Smooth muscle cell (in vitro differentiated cells): ENCODE data around the gene TLCD4. TPM values are rescaled to one million over a fixed set of nuclear protein-coding genes. Genes with fewer than 3 reads are reported as not detected.

Experiments used
- DNase-seq: peaks from one replicate; lab custom pipeline; 2025; ENCODE audit not compliant: unreplicated experiment; lab: John Stamatoyannopoulos, UW
- H2AFZ ChIP-seq: fragments of 200-600 bp; sonication (generic); 2 replicates; pipeline ENCODE4 v1.6.0; 2016; ENCODE audit warnings: antibody characterized with exemption, low read depth, mild to moderate bottlenecking
- H3F3A ChIP-seq: fragments of 200-600 bp; sonication (generic); 2 replicates; pipeline ENCODE4 v1.6.0; 2017; ENCODE audit warnings: antibody characterized with exemption, low read depth
- H3K27ac ChIP-seq: fragments of 200-600 bp; sonication (generic); 2 replicates; pipeline ENCODE4 v1.5.1; 2016; ENCODE audit warnings: low read depth, mild to moderate bottlenecking
- H3K27me3 ChIP-seq: fragments of 200-600 bp; sonication (generic); 2 replicates; pipeline ENCODE4 v1.6.1; 2016; ENCODE audit warnings: low read depth, mild to moderate bottlenecking
- H3K36me3 ChIP-seq: fragments of 200-600 bp; sonication (generic); 2 replicates; pipeline ENCODE4 v1.5.1; 2016; ENCODE audit warnings: low read depth
- H3K4me1 ChIP-seq: fragments of 200-600 bp; sonication (generic); 2 replicates; pipeline ENCODE4 v1.5.1; 2016; ENCODE audit warnings: low read depth
- H3K4me2 ChIP-seq: fragments of 200-600 bp; sonication (generic); 2 replicates; pipeline ENCODE4 v1.6.0; 2016; ENCODE audit warnings: mild to moderate bottlenecking
- H3K4me3 ChIP-seq: fragments of 200-600 bp; sonication (generic); 2 replicates; pipeline ENCODE4 v1.5.1; 2016; ENCODE audit warnings: mild to moderate bottlenecking
- H3K79me2 ChIP-seq: fragments of 200-600 bp; sonication (generic); 2 replicates; pipeline ENCODE4 v1.6.0; 2016; ENCODE audit warnings: low read depth, mild to moderate bottlenecking
- H3K9ac ChIP-seq: fragments of 200-600 bp; sonication (generic); 2 replicates; pipeline ENCODE4 v1.6.0; 2016; ENCODE audit warnings: low read depth
- H3K9me3 ChIP-seq: fragments of 200-600 bp; sonication (generic); replicated peaks from 2 replicates; pipeline ENCODE4 v1.5.1; 2016; ENCODE audit warnings: low read depth
- H4K20me1 ChIP-seq: fragments of 200-600 bp; sonication (generic); 2 replicates; pipeline ENCODE4 v1.6.0; 2016; ENCODE audit warnings: low read depth
- CTCF ChIP-seq: fragments of 200-600 bp; sonication (generic); IDR thresholded peaks from 2 replicates; pipeline ENCODE4 v1.5.1; 2017; ENCODE audit warnings: borderline replicate concordance, mild to moderate bottlenecking, antibody characterized with exemption; ENCODE audit not compliant: insufficient read depth, poor library complexity, severe bottlenecking
- WGBS: methylation state at CpG from one replicate; pipeline ENCODE4 v1.1.7; 2016; ENCODE audit warnings: low lambda C conversion rate; 5-methylcytosine and 5-hydroxymethylcytosine counted together
- polyA plus RNA-seq: library from polyadenylated mRNA; unstranded; fragments of >200 nt; fragmentation: Nextera tagmentation; extraction: Ambion mirVana; gene quantifications from 2 replicates; pipeline ENCODE4 v1.2.1, GENCODE V29; 2016
- total RNA-seq: library from RNA; depleted of rRNA; stranded (reverse); fragments of >200 nt; gene quantifications from 2 replicates; pipeline ENCODE4 v1.2.3, GENCODE V29; 2014

The TLCD4 gene
- total and polyA plus RNA-seq, 2 experiments from 2014 or later = 0.62 to 2.9 TPM

- H3K79me2 ChIP-seq = no peaks in the 10 kb centered on the region
- peak within 1 kb of the TSS; percentile 27 for H3K27ac ChIP-seq
- no peaks in the 10 kb centered on the region for H3F3A ChIP-seq
- H3K4me3 ChIP-seq = peak within 1 kb of the TSS; percentile 61
- H3K27me3 ChIP-seq = peaks cover 4% of the 10 kb centered on the region
- peak within 1 kb of the TSS; percentile 99 for H2AFZ ChIP-seq
- no peaks in the 10 kb centered on the region for H3K36me3 ChIP-seq
- no peak for TF ChIP-seq CTCF
- H3K4me1 ChIP-seq = peaks cover 4% of the 10 kb centered on the region
- peak within 1 kb of the TSS; percentile 45 for H3K9ac ChIP-seq
- H3K4me2 ChIP-seq = peak within 1 kb of the TSS; percentile 86
- WGBS = 1% methylated on average over 53 of the region's 53 CpGs
- peak; percentile 73 for DNase-seq
- H4K20me1 ChIP-seq = no peaks in the 10 kb centered on the region
- no peaks in the 10 kb centered on the region for H3K9me3 ChIP-seq
Measured at GRCh38 chr1:95072532-95073419, 44.4 kb upstream of the TLCD4 start, which contains the start of gene ALG14. ALG14 (minus strand) TSS chr1:95072951; CDS start chr1:95072898, 53 bp downstream.

DNA sequence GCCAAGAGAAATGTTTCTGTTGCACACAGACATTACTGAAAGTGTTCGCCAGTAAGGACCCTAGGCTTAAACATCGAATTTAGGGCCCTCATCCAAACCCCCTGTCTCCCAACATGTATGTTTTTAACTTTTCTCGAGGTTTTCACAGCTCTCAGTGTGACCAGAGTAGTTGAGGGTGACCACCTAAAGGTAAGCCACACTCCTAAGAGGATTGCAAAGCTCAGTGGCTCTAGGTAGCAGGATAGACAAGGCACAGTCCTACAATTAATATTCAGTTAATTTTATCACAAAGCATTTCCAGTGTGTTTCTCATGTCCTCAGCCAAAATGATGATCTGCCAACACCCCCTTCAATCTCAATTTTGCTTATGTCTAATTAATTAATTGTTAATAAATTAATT, 43.7 kb upstream of the TLCD4 start:
- Histone ChIP-seq H3K4me1 (peaks cover 4% of the 10 kb centered on the region), H3K9me3 (no peaks in the 10 kb centered on the region), H3K4me2 (peak overlapping the region; percentile 86), H4K20me1 (no peaks in the 10 kb centered on the region), H2AFZ (peak overlapping the region; percentile 99), H3K79me2 (no peaks in the 10 kb centered on the region), H3F3A (no peaks in the 10 kb centered on the region), H3K27me3 (peaks cover 4% of the 10 kb centered on the region), H3K36me3 (no peaks in the 10 kb centered on the region), H3K4me3 (peak overlapping the region; percentile 61), H3K9ac (peak overlapping the region; percentile 45), H3K27ac (peak overlapping the region; percentile 27)
- no peak for TF ChIP-seq CTCF
- WGBS = 25% methylated on average over 3 of the region's 3 CpGs
- DNase-seq = no peak

DNA sequence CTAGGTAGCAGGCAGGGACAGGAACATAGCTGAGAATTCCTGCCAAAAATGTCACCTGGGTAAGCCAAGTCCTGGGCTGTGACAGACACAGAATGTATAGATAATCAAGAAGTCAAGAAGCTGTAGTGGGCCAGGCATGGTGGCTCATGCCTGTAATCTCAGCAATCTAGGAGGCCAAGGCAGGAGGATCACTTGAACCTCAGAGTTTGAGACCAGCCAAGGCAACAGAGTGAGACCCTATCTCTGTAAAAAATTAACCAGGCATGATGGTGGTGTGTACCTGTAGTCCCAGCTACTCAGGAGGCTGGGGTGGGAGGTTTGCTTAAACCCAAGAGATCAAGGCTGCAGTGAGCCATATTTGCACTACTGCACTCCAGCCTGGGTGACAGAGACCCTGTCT, 41.1 kb upstream of the TLCD4 start:
- Histone ChIP-seq H3F3A (no peaks in the 10 kb centered on the region), H3K4me3 (no peak overlapping the region), H2AFZ (no peak overlapping the region), H3K9ac (no peak overlapping the region), H3K27ac (no peak overlapping the region), H4K20me1 (no peaks in the 10 kb centered on the region), H3K79me2 (no peaks in the 10 kb centered on the region), H3K27me3 (peaks cover 4% of the 10 kb centered on the region), H3K4me1 (peaks cover 4% of the 10 kb centered on the region), H3K36me3 (no peaks in the 10 kb centered on the region), H3K4me2 (no peak overlapping the region), H3K9me3 (no peaks in the 10 kb centered on the region)
- TF ChIP-seq CTCF = no peak
- no peak for DNase-seq

GRCh38 chr1:95080446-95080845, 36.7 kb upstream of the TLCD4 start:
- no peaks in the 10 kb centered on the region for H3K9me3 ChIP-seq
- no peaks in the 10 kb centered on the region for H3K79me2 ChIP-seq
- no peak overlapping the region for H3K9ac ChIP-seq
- no peak overlapping the region for H3K27ac ChIP-seq
- TF ChIP-seq CTCF = no peak
- H3K4me2 ChIP-seq = no peak overlapping the region
- H3F3A ChIP-seq = no peaks in the 10 kb centered on the region
- WGBS = 71% methylated on average over 1 of the region's 1 CpG
- H3K27me3 ChIP-seq = peaks cover 4% of the 10 kb centered on the region
- no peak overlapping the region for H2AFZ ChIP-seq
- H3K36me3 ChIP-seq = no peaks in the 10 kb centered on the region
- H4K20me1 ChIP-seq = no peaks in the 10 kb centered on the region
- DNase-seq = no peak
- no peak overlapping the region for H3K4me3 ChIP-seq
- H3K4me1 ChIP-seq = no peaks in the 10 kb centered on the region
